Gastroesophageal sphincter (tissue), 4 donors: ENCODE results near the gene ARID3A. TPM values are rescaled to one million over a fixed set of nuclear protein-coding genes. Genes with fewer than 3 reads are reported as not detected.

Source experiments
- ATAC-seq: fragments of 150-250 bp; one replicate; pipeline ENCODE4 v1.9.1; 2016; ENCODE audit warnings: mild to moderate bottlenecking, moderate library complexity
- H3K27ac ChIP-seq, 4 donors: fragments of 200-600 bp; sonication (generic) in 3 of 4; 1 replicate in 3 of 4; 2 replicates in 1 of 4; pipeline ENCODE4 v1.5.1; 2016 to 2019
- H3K27me3 ChIP-seq: fragments of 200-600 bp; sonication (generic); one replicate; pipeline ENCODE4 v1.5.1; 2019
- H3K36me3 ChIP-seq, 2 donors: fragments of 200-600 bp; sonication (generic); one replicate each; pipeline ENCODE4 v1.5.1; 2019; ENCODE audit warnings: control low read depth in 1 of 2
- H3K4me1 ChIP-seq, 3 donors: fragments of 200-600 bp; sonication (generic); 1 replicate in 2 of 3; 2 replicates in 1 of 3; pipeline ENCODE4 v1.5.1; 2016 to 2019; ENCODE audit warnings: control low read depth in 2 of 3
- H3K4me3 ChIP-seq, 2 donors: fragments of 200-600 bp; sonication (generic); one replicate each; pipeline ENCODE4 v1.5.1; 2019; ENCODE audit warnings: mild to moderate bottlenecking in 1 of 2, moderate library complexity in 1 of 2
- H3K9me3 ChIP-seq, 3 donors: fragments of 200-600 bp; sonication (generic); one replicate each; pipeline ENCODE4 v1.5.1; 2017 to 2019; ENCODE audit warnings: control low read depth in 2 of 3
- CTCF ChIP-seq, 4 experiments: fragments of 200-600 bp in 2 of 4; fragments of 450-650 bp in 2 of 4; sonication (generic) in 1 of 4; IDR thresholded peaks; one replicate each; pipeline ENCODE4 v1.5.1; 2017 to 2019; ENCODE audit warnings: antibody characterized with exemption in 4 of 4, mild to moderate bottlenecking in 2 of 4, moderate library complexity in 2 of 4
- EP300 ChIP-seq: sonication (generic); formaldehyde crosslinking; IDR thresholded peaks from one replicate; pipeline ENCODE4 v1.6.1; 2017; ENCODE audit warnings: antibody characterized with exemption, mild to moderate bottlenecking
- POLR2A ChIP-seq, 2 donors: fragments of 450-650 bp; IDR thresholded peaks; one replicate each; pipeline ENCODE4 v1.6.1; 2017; ENCODE audit warnings: antibody characterized with exemption in 2 of 2, mild to moderate bottlenecking in 2 of 2, moderate library complexity in 1 of 2
- POLR2AphosphoS5 ChIP-seq: sonication (generic); formaldehyde crosslinking; IDR thresholded peaks from one replicate; pipeline ENCODE4 v1.6.1; 2017; ENCODE audit warnings: antibody characterized with exemption
- WGBS, 2 donors: methylation state at CpG; one replicate each; pipeline ENCODE4 v1.1.5; 2018; ENCODE audit warnings: low coverage in 1 of 2; 5-methylcytosine and 5-hydroxymethylcytosine counted together
- total RNA-seq, 4 donors: library from RNA; depleted of rRNA; stranded (reverse); fragments of >200 nt; gene quantifications; one replicate each; pipeline ENCODE4 v1.1.0, GENCODE V29; 2016

Gene ARID3A
- total RNA-seq, 4 donors from 2014 or later: 3.6 to 6.2 (median 4.9) TPM

- Histone ChIP-seq H3K27ac (no peak overlapping the region), H3K27me3 (no peaks in the 10 kb centered on the region), H3K9me3 (no peaks in the 10 kb centered on the region), H3K36me3 (no peaks in the 10 kb centered on the region), H3K4me1 (peaks cover 0 to 15% (median 9%) of the 10 kb centered on the region in 3 donors), H3K4me3 (no peak overlapping the region)
- no peak for ATAC-seq
- TF ChIP-seq POLR2A (IDR thresholded peaks at IDR 0.05) (no peak), EP300 (no peak), CTCF (IDR thresholded peaks at IDR 0.05) (no peak), POLR2AphosphoS5 (no peak)
- 30 to 52% methylated on average over 6 of the region's 33 CpGs for WGBS, 2 donors
Measured at GRCh38 chr19:953445-954271, 27.8 kb downstream of the ARID3A start.

- H3K27me3 ChIP-seq: no peaks in the 10 kb centered on the region
- ATAC-seq: no peak
- WGBS, 2 donors: 54 to 76% methylated on average over 3 to 14 of the region's 14 CpGs
- no peak overlapping the region for H3K4me3 ChIP-seq
- peaks cover 0 to 15% (median 9%) of the 10 kb centered on the region in 3 donors for H3K4me1 ChIP-seq
- no peak for TF ChIP-seq CTCF (IDR thresholded peaks at IDR 0.05)
- no peak for TF ChIP-seq POLR2A (IDR thresholded peaks at IDR 0.05)
- TF ChIP-seq EP300: no peak
- no peak for TF ChIP-seq POLR2AphosphoS5
- H3K36me3 ChIP-seq: peaks cover 0 to 5% of the 10 kb centered on the region in 2 donors
- no peaks in the 10 kb centered on the region for H3K9me3 ChIP-seq
- no peak overlapping the region for H3K27ac ChIP-seq
Measured at GRCh38 chr19:954272-954671, 28.4 kb downstream of the ARID3A start.

GRCh38 chr19:954672-955494 is 29.0 kb downstream of the ARID3A start:
- WGBS, 2 donors: 69 to 81% methylated on average over 4 to 10 of the region's 43 CpGs
- Histone ChIP-seq H3K4me1 (peaks cover 0 to 15% (median 9%) of the 10 kb centered on the region in 3 donors), H3K27me3 (no peaks in the 10 kb centered on the region), H3K9me3 (no peaks in the 10 kb centered on the region), H3K36me3 (peaks cover 0 to 11% of the 10 kb centered on the region in 2 donors), H3K27ac (no peak overlapping the region), H3K4me3 (no peak overlapping the region)
- TF ChIP-seq CTCF (IDR thresholded peaks at IDR 0.05) (no peak), EP300 (no peak), POLR2AphosphoS5 (no peak), POLR2A (IDR thresholded peaks at IDR 0.05) (no peak)
- no peak for ATAC-seq

- peaks cover 0 to 15% (median 9%) of the 10 kb centered on the region in 3 donors for H3K4me1 ChIP-seq
- H3K27ac ChIP-seq: no peak overlapping the region
- H3K9me3 ChIP-seq: no peaks in the 10 kb centered on the region
- no peak for ATAC-seq
- TF ChIP-seq POLR2A (IDR thresholded peaks at IDR 0.05) (no peak), CTCF (IDR thresholded peaks at IDR 0.05) (no peak), EP300 (no peak), POLR2AphosphoS5 (no peak)
- no peak overlapping the region for H3K4me3 ChIP-seq
- WGBS, 2 donors: 18 to 87% methylated on average over 2 to 21 of the region's 55 CpGs
- no peaks in the 10 kb centered on the region for H3K27me3 ChIP-seq
- peaks cover 0 to 23% of the 10 kb centered on the region in 2 donors for H3K36me3 ChIP-seq
Measured at GRCh38 chr19:955803-956765, 30.2 kb downstream of the ARID3A start.
